WTC11 (cell line): ENCODE measurements around the gene SPO11. TPM values are rescaled to one million over a fixed set of nuclear protein-coding genes. Genes with fewer than 3 reads are reported as not detected.

Experiments used
- ATAC-seq: fragments of 200-7000 bp; cut with Tn5 transposase; 2 replicates; pipeline ENCODE4 v1.10.0; 2021; ENCODE audit warnings: mild to moderate bottlenecking, moderate library complexity
- CTCF ChIA-PET: fragments of 300-600 bp; sonication (Branson Sonifier 250); formaldehyde crosslinking; loops from one replicate; lab custom pipeline; 2021; ENCODE audit warnings: antibody characterized with exemption; lab: Charles Lee
- POLR2A ChIA-PET: fragments of 350-600 bp; sonication (Branson Sonifier 250); formaldehyde crosslinking; loops from one replicate; lab custom pipeline; 2021; ENCODE audit warnings: antibody characterized with exemption; lab: Charles Lee
- DNase-seq: peaks from one replicate; pipeline ENCODE4 v3.0.0; 2021; ENCODE audit warnings: low spot score
- H3K27ac Mint-ChIP-seq: 2 replicates; pipeline ENCODE4 v1.8.0; 2021; ENCODE audit warnings: mixed read lengths
- H3K27me3 Mint-ChIP-seq: 2 replicates; pipeline ENCODE4 v1.8.0; 2021; ENCODE audit warnings: low read depth, mild to moderate bottlenecking, moderate library complexity, mixed read lengths
- H3K36me3 Mint-ChIP-seq: 2 replicates; pipeline ENCODE4 v1.8.0; 2021; ENCODE audit warnings: mixed read lengths
- H3K4me1 Mint-ChIP-seq: 2 replicates; pipeline ENCODE4 v1.8.0; 2022; ENCODE audit warnings: mixed read lengths
- H3K4me3 Mint-ChIP-seq: 2 replicates; pipeline ENCODE4 v1.8.0; 2021; ENCODE audit warnings: mild to moderate bottlenecking, moderate library complexity, mixed read lengths
- H3K9me3 Mint-ChIP-seq: 2 replicates; pipeline ENCODE4 v1.8.0; 2021; ENCODE audit warnings: mixed read lengths
- ATF1 ChIP-seq: sonication (generic); formaldehyde crosslinking; IDR thresholded peaks from 2 replicates; pipeline ENCODE4 v1.8.1; 2023; ENCODE audit warnings: mild to moderate bottlenecking, moderate library complexity, missing genetic modification reagents
- ATF6 ChIP-seq: sonication (generic); formaldehyde crosslinking; IDR thresholded peaks from 2 replicates; pipeline ENCODE4 v1.8.1; 2023; ENCODE audit warnings: mild to moderate bottlenecking, missing genetic modification reagents
- CREM ChIP-seq: sonication (generic); formaldehyde crosslinking; IDR thresholded peaks from 2 replicates; pipeline ENCODE4 v1.8.1; 2022; ENCODE audit warnings: mild to moderate bottlenecking, missing genetic modification reagents, moderate library complexity
- EMX1 ChIP-seq: fragments of 250-450 bp; sonication (Bioruptor Pico); IDR thresholded peaks from 2 replicates; pipeline ENCODE4 v1.8.0; 2021; ENCODE audit warnings: mild to moderate bottlenecking
- GABPB1 ChIP-seq: sonication (generic); formaldehyde crosslinking; IDR thresholded peaks from 2 replicates; pipeline ENCODE4 v1.8.1; 2023; ENCODE audit warnings: mild to moderate bottlenecking, missing genetic modification reagents
- GRHL2 ChIP-seq: fragments of 250-450 bp; sonication (Bioruptor Pico); IDR thresholded peaks from 2 replicates; pipeline ENCODE4 v1.8.0; 2022; ENCODE audit warnings: mild to moderate bottlenecking, moderate library complexity; ENCODE audit not compliant: insufficient replicate concordance, severe bottlenecking
- GTF2I ChIP-seq: fragments of 250-450 bp; sonication (Bioruptor Pico); conservative IDR thresholded peaks from 2 replicates; pipeline ENCODE4 v1.4.0; 2021; ENCODE audit warnings: mild to moderate bottlenecking
- HMGA2 ChIP-seq: fragments of 250-450 bp; sonication (Bioruptor Pico); IDR thresholded peaks from 2 replicates; pipeline ENCODE4 v1.4.0; 2021; ENCODE audit warnings: mild to moderate bottlenecking, moderate library complexity
- IRF1 ChIP-seq: sonication (generic); formaldehyde crosslinking; IDR thresholded peaks from 2 replicates; pipeline ENCODE4 v1.8.0; 2023; ENCODE audit warnings: missing genetic modification reagents
- NR1H2 ChIP-seq: sonication (generic); formaldehyde crosslinking; IDR thresholded peaks from 2 replicates; pipeline ENCODE4 v1.9.0; 2021; ENCODE audit warnings: mild to moderate bottlenecking, moderate library complexity, missing genetic modification reagents
- PRDM15 ChIP-seq: sonication (generic); formaldehyde crosslinking; IDR thresholded peaks from 2 replicates; pipeline ENCODE4 v1.8.0; 2022; ENCODE audit warnings: missing genetic modification reagents
- RELA ChIP-seq: sonication (generic); formaldehyde crosslinking; IDR thresholded peaks from 2 replicates; pipeline ENCODE4 v1.8.1; 2022; ENCODE audit warnings: missing genetic modification reagents, mild to moderate bottlenecking, borderline replicate concordance
- SMAD3 ChIP-seq: sonication (generic); formaldehyde crosslinking; IDR thresholded peaks from 2 replicates; pipeline ENCODE4 v1.8.0; 2022; ENCODE audit warnings: missing genetic modification reagents, mild to moderate bottlenecking, borderline replicate concordance
- SP1 ChIP-seq: sonication (generic); formaldehyde crosslinking; conservative IDR thresholded peaks from 2 replicates; pipeline ENCODE4 v1.8.1; 2022; ENCODE audit warnings: missing genetic modification reagents
- ZNF416 ChIP-seq: fragments of 250-450 bp; sonication (Bioruptor Pico); IDR thresholded peaks from 2 replicates; pipeline ENCODE4 v1.9.0; 2021; ENCODE audit warnings: mild to moderate bottlenecking, inconsistent platforms
- ZNF671 ChIP-seq: fragments of 250-450 bp; sonication (Bioruptor Pico); IDR thresholded peaks from 2 replicates; pipeline ENCODE4 v1.8.0; 2021; ENCODE audit warnings: mild to moderate bottlenecking
- total RNA-seq: library from RNA; stranded (reverse); gene quantifications from 3 replicates; pipeline ENCODE4 v1.2.3, GENCODE V29; 2021
- TF ChIP-seq, protein P1 (sequence below): fragments of 250-450 bp; sonication (Bioruptor Pico); IDR thresholded peaks from 2 replicates; pipeline ENCODE4 v1.9.0; 2021; ENCODE audit warnings: mild to moderate bottlenecking
- TF ChIP-seq, protein P2 (sequence below): sonication (generic); formaldehyde crosslinking; IDR thresholded peaks from 2 replicates; pipeline ENCODE4 v1.8.0; 2022; ENCODE audit warnings: mild to moderate bottlenecking, missing genetic modification reagents
- TF ChIP-seq, protein P3 (sequence below): sonication (generic); formaldehyde crosslinking; IDR thresholded peaks from 2 replicates; pipeline ENCODE4 v1.8.0; 2023; ENCODE audit warnings: missing genetic modification reagents, mild to moderate bottlenecking, borderline replicate concordance

The SPO11 gene
- total RNA-seq, 1 experiment from 2014 or later = not detected

DNA sequence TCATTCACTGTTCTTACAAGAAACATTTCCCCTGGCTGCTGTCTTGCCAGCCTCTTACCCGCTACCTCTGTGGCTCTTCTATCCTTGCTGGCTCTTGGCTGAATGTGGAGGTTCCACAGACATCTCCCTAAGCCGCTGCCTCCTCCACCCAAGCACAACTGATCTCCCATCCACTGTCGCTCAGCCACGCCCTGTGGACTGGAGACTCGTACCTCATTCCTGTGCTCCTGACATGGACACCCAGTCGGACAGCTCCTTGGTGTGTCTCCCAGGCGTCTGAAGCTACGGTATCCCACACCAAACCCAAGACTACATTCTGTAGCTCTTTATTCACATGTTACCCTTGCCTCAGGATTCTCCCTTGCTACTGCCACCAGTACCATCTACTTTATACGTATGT lies 40.7 kb downstream of the SPO11 start:
- POLR2A ChIA-PET = no interaction called here
- CTCF ChIA-PET = no interaction called here
- Mint-ChIP-seq H3K9me3 (no peaks in the 10 kb centered on the region), H3K36me3 (peaks cover 83% of the 10 kb centered on the region), H3K4me3 (no peak overlapping the region), H3K4me1 (peaks cover 12% of the 10 kb centered on the region), H3K27me3 (no peaks in the 10 kb centered on the region), H3K27ac (0 out of 2 replicates have a peak overlapping the region, but pooled peaks have one; percentile 14)
- TF ChIP-seq ZNF671 (CRISPR knock-in tag) = no peak
- TF ChIP-seq ZNF416 (CRISPR knock-in tag) = no peak
- no peak for TF ChIP-seq CREM (CRISPR knock-in tag)
- no peak for TF ChIP-seq HMGA2 (CRISPR knock-in tag)
- TF ChIP-seq, protein P1, sequence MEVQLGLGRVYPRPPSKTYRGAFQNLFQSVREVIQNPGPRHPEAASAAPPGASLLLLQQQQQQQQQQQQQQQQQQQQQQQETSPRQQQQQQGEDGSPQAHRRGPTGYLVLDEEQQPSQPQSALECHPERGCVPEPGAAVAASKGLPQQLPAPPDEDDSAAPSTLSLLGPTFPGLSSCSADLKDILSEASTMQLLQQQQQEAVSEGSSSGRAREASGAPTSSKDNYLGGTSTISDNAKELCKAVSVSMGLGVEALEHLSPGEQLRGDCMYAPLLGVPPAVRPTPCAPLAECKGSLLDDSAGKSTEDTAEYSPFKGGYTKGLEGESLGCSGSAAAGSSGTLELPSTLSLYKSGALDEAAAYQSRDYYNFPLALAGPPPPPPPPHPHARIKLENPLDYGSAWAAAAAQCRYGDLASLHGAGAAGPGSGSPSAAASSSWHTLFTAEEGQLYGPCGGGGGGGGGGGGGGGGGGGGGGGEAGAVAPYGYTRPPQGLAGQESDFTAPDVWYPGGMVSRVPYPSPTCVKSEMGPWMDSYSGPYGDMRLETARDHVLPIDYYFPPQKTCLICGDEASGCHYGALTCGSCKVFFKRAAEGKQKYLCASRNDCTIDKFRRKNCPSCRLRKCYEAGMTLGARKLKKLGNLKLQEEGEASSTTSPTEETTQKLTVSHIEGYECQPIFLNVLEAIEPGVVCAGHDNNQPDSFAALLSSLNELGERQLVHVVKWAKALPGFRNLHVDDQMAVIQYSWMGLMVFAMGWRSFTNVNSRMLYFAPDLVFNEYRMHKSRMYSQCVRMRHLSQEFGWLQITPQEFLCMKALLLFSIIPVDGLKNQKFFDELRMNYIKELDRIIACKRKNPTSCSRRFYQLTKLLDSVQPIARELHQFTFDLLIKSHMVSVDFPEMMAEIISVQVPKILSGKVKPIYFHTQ (CRISPR knock-in tag) = no peak
- TF ChIP-seq EMX1 (CRISPR knock-in tag) = no peak
- TF ChIP-seq, protein P2, sequence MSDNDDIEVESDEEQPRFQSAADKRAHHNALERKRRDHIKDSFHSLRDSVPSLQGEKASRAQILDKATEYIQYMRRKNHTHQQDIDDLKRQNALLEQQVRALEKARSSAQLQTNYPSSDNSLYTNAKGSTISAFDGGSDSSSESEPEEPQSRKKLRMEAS (CRISPR knock-in tag) = no peak
- TF ChIP-seq RELA (CRISPR knock-in tag) = no peak
- TF ChIP-seq IRF1 (CRISPR knock-in tag) = no peak
- TF ChIP-seq SMAD3 = no peak
- TF ChIP-seq, protein P3, sequence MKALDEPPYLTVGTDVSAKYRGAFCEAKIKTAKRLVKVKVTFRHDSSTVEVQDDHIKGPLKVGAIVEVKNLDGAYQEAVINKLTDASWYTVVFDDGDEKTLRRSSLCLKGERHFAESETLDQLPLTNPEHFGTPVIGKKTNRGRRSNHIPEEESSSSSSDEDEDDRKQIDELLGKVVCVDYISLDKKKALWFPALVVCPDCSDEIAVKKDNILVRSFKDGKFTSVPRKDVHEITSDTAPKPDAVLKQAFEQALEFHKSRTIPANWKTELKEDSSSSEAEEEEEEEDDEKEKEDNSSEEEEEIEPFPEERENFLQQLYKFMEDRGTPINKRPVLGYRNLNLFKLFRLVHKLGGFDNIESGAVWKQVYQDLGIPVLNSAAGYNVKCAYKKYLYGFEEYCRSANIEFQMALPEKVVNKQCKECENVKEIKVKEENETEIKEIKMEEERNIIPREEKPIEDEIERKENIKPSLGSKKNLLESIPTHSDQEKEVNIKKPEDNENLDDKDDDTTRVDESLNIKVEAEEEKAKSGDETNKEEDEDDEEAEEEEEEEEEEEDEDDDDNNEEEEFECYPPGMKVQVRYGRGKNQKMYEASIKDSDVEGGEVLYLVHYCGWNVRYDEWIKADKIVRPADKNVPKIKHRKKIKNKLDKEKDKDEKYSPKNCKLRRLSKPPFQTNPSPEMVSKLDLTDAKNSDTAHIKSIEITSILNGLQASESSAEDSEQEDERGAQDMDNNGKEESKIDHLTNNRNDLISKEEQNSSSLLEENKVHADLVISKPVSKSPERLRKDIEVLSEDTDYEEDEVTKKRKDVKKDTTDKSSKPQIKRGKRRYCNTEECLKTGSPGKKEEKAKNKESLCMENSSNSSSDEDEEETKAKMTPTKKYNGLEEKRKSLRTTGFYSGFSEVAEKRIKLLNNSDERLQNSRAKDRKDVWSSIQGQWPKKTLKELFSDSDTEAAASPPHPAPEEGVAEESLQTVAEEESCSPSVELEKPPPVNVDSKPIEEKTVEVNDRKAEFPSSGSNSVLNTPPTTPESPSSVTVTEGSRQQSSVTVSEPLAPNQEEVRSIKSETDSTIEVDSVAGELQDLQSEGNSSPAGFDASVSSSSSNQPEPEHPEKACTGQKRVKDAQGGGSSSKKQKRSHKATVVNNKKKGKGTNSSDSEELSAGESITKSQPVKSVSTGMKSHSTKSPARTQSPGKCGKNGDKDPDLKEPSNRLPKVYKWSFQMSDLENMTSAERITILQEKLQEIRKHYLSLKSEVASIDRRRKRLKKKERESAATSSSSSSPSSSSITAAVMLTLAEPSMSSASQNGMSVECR = no peak
- TF ChIP-seq ATF1 (CRISPR knock-in tag) = no peak
- no peak for TF ChIP-seq ATF6 (CRISPR knock-in tag)
- TF ChIP-seq GTF2I (CRISPR knock-in tag) = no peak
- no peak for TF ChIP-seq NR1H2 (CRISPR knock-in tag)
- no peak for TF ChIP-seq GRHL2 (CRISPR knock-in tag)
- no peak for TF ChIP-seq GABPB1
- no peak for TF ChIP-seq SP1 (CRISPR knock-in tag)
- no peak for TF ChIP-seq PRDM15
- DNase-seq (no peak), ATAC-seq (no peak)
